Activated CD4-positive, alpha-beta T cell treated with anti-CD3 and anti-CD28 coated beads for 48 hours (primary cell): Measurements from ENCODE around the gene MCM10.
"Not testable (repeated sequence)": the region's sequence is repeated elsewhere in the genome, so short reads cannot be mapped to it uniquely, and the experiment has no call there.

Experiments
- DNase-seq: peaks from one replicate; pipeline ENCODE4 v3.0.0-alpha.2; 2020

Gene MCM10

GRCh38 chr10:13222566-13222965 is 61.2 kb downstream of the MCM10 start:
- no peak for DNase-seq

- DNase-seq = no peak
Observed at GRCh38 chr10:13223241-13223640, 61.9 kb downstream of the MCM10 start.

- no peak for DNase-seq
Observed at GRCh38 chr10:13224210-13224995, 63.0 kb downstream of the MCM10 start.

GRCh38 chr10:13225601-13226000 is 64.2 kb downstream of the MCM10 start:
- no peak for DNase-seq

- no peak for DNase-seq
Observed at GRCh38 chr10:13227031-13227430, 65.7 kb downstream of the MCM10 start.

GRCh38 chr10:13231190-13231589 is 69.8 kb downstream of the MCM10 start:
- no peak for DNase-seq

GRCh38 chr10:13231808-13232207 is 70.5 kb downstream of the MCM10 start:
- no peak for DNase-seq

- no peak for DNase-seq
Observed at GRCh38 chr10:13233358-13233757, 72.0 kb downstream of the MCM10 start.

- DNase-seq = no peak
Observed at GRCh38 chr10:13234172-13234571, 72.8 kb downstream of the MCM10 start, which contains the start of gene UCMA. TSS of gene UCMA (minus strand) at chr10:13234374. CDS start at chr10:13234258, 116 bp downstream.

- not testable (repeated sequence) for DNase-seq
Observed at GRCh38 chr10:13234736-13235135, 73.4 kb downstream of the MCM10 start.

- no peak for DNase-seq
Observed at GRCh38 chr10:13236638-13237037, 75.3 kb downstream of the MCM10 start.

- no peak for DNase-seq
Observed at GRCh38 chr10:13238271-13239077, 77.1 kb downstream of the MCM10 start.

GRCh38 chr10:13239923-13240322 is 78.6 kb downstream of the MCM10 start:
- DNase-seq = no peak

- DNase-seq = no peak
Observed at GRCh38 chr10:13241613-13242012, 80.3 kb downstream of the MCM10 start.

- DNase-seq = not testable (repeated sequence)
Observed at GRCh38 chr10:13242260-13242659, 80.9 kb downstream of the MCM10 start.

- no peak for DNase-seq
Observed at GRCh38 chr10:13247246-13247645, 85.9 kb downstream of the MCM10 start.

GRCh38 chr10:13247784-13248183 is 86.4 kb downstream of the MCM10 start:
- DNase-seq = no peak

GRCh38 chr10:13253726-13254125 is 92.4 kb downstream of the MCM10 start:
- DNase-seq = no peak

- DNase-seq = no peak
Observed at GRCh38 chr10:13256627-13257026, 95.3 kb downstream of the MCM10 start.

GRCh38 chr10:13257621-13258140 is 96.3 kb downstream of the MCM10 start:
- no peak for DNase-seq
